GM12801 (cell line): ENCODE results near the gene IVL.

Experiments used
- CTCF ChIP-seq: IDR thresholded peaks from one replicate; pipeline ENCODE4 v1.5.1; 2011; ENCODE audit warnings: control low read depth; ENCODE audit not compliant: insufficient read length; ENCODE audit errors: extremely low read depth

Gene IVL

GRCh38 chr1:152907686-152908601 lies at the start of gene IVL:
IVL (plus strand) TSS chr1:152908546; CDS start chr1:152909798, 1,252 bp downstream.
- TF ChIP-seq CTCF = no peak

- TF ChIP-seq CTCF = no peak
Measured at GRCh38 chr1:152859696-152860095, 48.6 kb upstream of the IVL start, which contains the start of gene LCE7A. LCE7A (plus strand) TSS chr1:152859996; CDS start chr1:152860698, 702 bp downstream.

GRCh38 chr1:152860129-152860528 lies 48.2 kb upstream of the IVL start:
- TF ChIP-seq CTCF = no peak

- TF ChIP-seq CTCF = no peak
Measured at GRCh38 chr1:152861374-152861773, 47.0 kb upstream of the IVL start.

- TF ChIP-seq CTCF = no peak
Measured at GRCh38 chr1:152864443-152864842, 43.9 kb upstream of the IVL start.

GRCh38 chr1:152866321-152866720 lies 42.0 kb upstream of the IVL start:
- TF ChIP-seq CTCF = no peak

- TF ChIP-seq CTCF = no peak
Measured at GRCh38 chr1:152869808-152870419, 38.4 kb upstream of the IVL start.
